Neutrophil (primary cell): Measurements from ENCODE around the gene INTS3.
"Not testable (repeated sequence)": the region's sequence is repeated elsewhere in the genome, so short reads cannot be mapped to it uniquely, and the experiment has no call there.

Experiments
- H3K27ac ChIP-seq: fragments of 200-600 bp; sonication (generic); 2 replicates; pipeline ENCODE4 v1.5.1; 2016; ENCODE audit warnings: mild to moderate bottlenecking, moderate library complexity
- H3K27me3 ChIP-seq: fragments of 200-600 bp; sonication (generic); 2 replicates; pipeline ENCODE4 v1.6.0; 2016; ENCODE audit warnings: mild to moderate bottlenecking
- H3K36me3 ChIP-seq: fragments of 200-600 bp; sonication (generic); 2 replicates; pipeline ENCODE4 v1.5.1; 2017
- H3K4me1 ChIP-seq, 2 experiments: fragments of 200-600 bp in 1 of 2; sonication (generic) in 1 of 2; 1 replicate in 1 of 2; 2 replicates in 1 of 2; pipeline versions ENCODE4 v1.5.1 to v1.6.1; 2013 to 2016; ENCODE audit warnings: low read depth in 1 of 2, low read length in 1 of 2, mild to moderate bottlenecking in 1 of 2, moderate library complexity in 1 of 2; ENCODE audit not compliant: control insufficient read depth in 1 of 2, insufficient read depth in 1 of 2
- H3K4me3 ChIP-seq, 2 experiments: fragments of 200-600 bp in 1 of 2; sonication (generic) in 1 of 2; 1 replicate in 1 of 2; 2 replicates in 1 of 2; pipeline ENCODE4 v1.5.1; 2013 to 2016; ENCODE audit warnings: low read depth in 1 of 2, low read length in 1 of 2, mild to moderate bottlenecking in 1 of 2, moderate library complexity in 1 of 2
- H3K9me3 ChIP-seq: fragments of 200-600 bp; sonication (generic); 2 replicates; pipeline ENCODE4 v1.5.1; 2016
- CTCF ChIP-seq: fragments of 200-600 bp; sonication (generic); IDR thresholded peaks from 2 replicates; pipeline ENCODE4 v1.5.1; 2016; ENCODE audit warnings: antibody characterized with exemption

INTS3 gene

GRCh38 chr1:153752571-153753195 is 24.8 kb downstream of the INTS3 start:
- no peak for TF ChIP-seq CTCF
- H3K27ac ChIP-seq: no peak overlapping the region

GRCh38 chr1:153754266-153754665 is 26.4 kb downstream of the INTS3 start:
- TF ChIP-seq CTCF: no peak
- peaks cover 91% of the 10 kb centered on the region for H3K36me3 ChIP-seq
- H3K4me3 ChIP-seq: no peak overlapping the region
- no peaks in the 10 kb centered on the region for H3K9me3 ChIP-seq
- H3K4me1 ChIP-seq: no peaks in the 10 kb centered on the region
- no peaks in the 10 kb centered on the region for H3K27me3 ChIP-seq
- no peak overlapping the region for H3K27ac ChIP-seq

More at GRCh38 chr1:153752571-153753195, 24.8 kb downstream of the INTS3 start:
- Histone ChIP-seq H3K4me1 (no peaks in the 10 kb centered on the region), H3K27me3 (no peaks in the 10 kb centered on the region), H3K36me3 (peaks cover 90% of the 10 kb centered on the region), H3K9me3 (no peaks in the 10 kb centered on the region), H3K4me3 (no peak overlapping the region)

GRCh38 chr1:153760440-153760839 is 32.6 kb downstream of the INTS3 start:
- Histone ChIP-seq H3K4me3 (no peak overlapping the region), H3K4me1 (no peaks in the 10 kb centered on the region), H3K27me3 (no peaks in the 10 kb centered on the region), H3K9me3 (no peaks in the 10 kb centered on the region), H3K27ac (no peak overlapping the region), H3K36me3 (peaks cover 98% of the 10 kb centered on the region)
- TF ChIP-seq CTCF: no peak

GRCh38 chr1:153763365-153764225 is 35.7 kb downstream of the INTS3 start:
- no peak overlapping the region for H3K27ac ChIP-seq
- no peak overlapping the region for H3K4me3 ChIP-seq
- TF ChIP-seq CTCF: no peak
- no peaks in the 10 kb centered on the region for H3K4me1 ChIP-seq
- H3K9me3 ChIP-seq: no peaks in the 10 kb centered on the region
- no peaks in the 10 kb centered on the region for H3K27me3 ChIP-seq
- peaks cover 97% of the 10 kb centered on the region for H3K36me3 ChIP-seq

- Histone ChIP-seq H3K36me3 (peaks cover 97% of the 10 kb centered on the region), H3K27me3 (no peaks in the 10 kb centered on the region), H3K27ac (no peak overlapping the region), H3K4me1 (no peaks in the 10 kb centered on the region), H3K9me3 (no peaks in the 10 kb centered on the region), H3K4me3 (no peak overlapping the region)
- no peak for TF ChIP-seq CTCF
These were observed 36.5 kb downstream of the INTS3 start for GRCh38 chr1:153764310-153764709.

GRCh38 chr1:153766663-153767062 is 38.8 kb downstream of the INTS3 start:
- H3K4me3 ChIP-seq, H3K27me3 ChIP-seq, H3K9me3 ChIP-seq, H3K4me1 ChIP-seq, H3K27ac ChIP-seq: not testable (repeated sequence)
- peaks cover 95% of the 10 kb centered on the region for H3K36me3 ChIP-seq
